Stimulated activated CD8-positive, alpha-beta memory T cell treated with anti-CD3 and anti-CD28 coated beads, Interleukin-7, amount 100 ng/mL, for 48 hours (primary cell): Measurements from ENCODE around the gene CTLA4.

Experiments
- DNase-seq, 2 donors: peaks; one replicate each; pipeline ENCODE4 v3.0.0-alpha.2; 2020; ENCODE audit warnings: low read depth in 1 of 2; ENCODE audit errors: extremely low read depth in 1 of 2

CTLA4 gene

GRCh38 chr2:203889944-203890343 lies 22.4 kb downstream of the CTLA4 start:
- no peak for DNase-seq

GRCh38 chr2:203890733-203891132 lies 23.2 kb downstream of the CTLA4 start:
- no peak for DNase-seq

- peak in 1 of 2 donors; percentile 68 for DNase-seq
Observed at GRCh38 chr2:203891474-203891873, 23.9 kb downstream of the CTLA4 start.

GRCh38 chr2:203892207-203892606 lies 24.6 kb downstream of the CTLA4 start:
- DNase-seq: no peak

GRCh38 chr2:203893401-203893800 lies 25.8 kb downstream of the CTLA4 start:
- no peak for DNase-seq

GRCh38 chr2:203893840-203894239 lies 26.3 kb downstream of the CTLA4 start:
- no peak for DNase-seq

- DNase-seq: no peak
Observed at GRCh38 chr2:203894262-203894661, 26.7 kb downstream of the CTLA4 start.

- no peak for DNase-seq
Observed at GRCh38 chr2:203897544-203897943, 30.0 kb downstream of the CTLA4 start.

- DNase-seq: no peak
Observed at GRCh38 chr2:203898657-203899056, 31.1 kb downstream of the CTLA4 start.

- no peak for DNase-seq
Observed at GRCh38 chr2:203900253-203900652, 32.7 kb downstream of the CTLA4 start.

- no peak for DNase-seq
Observed at GRCh38 chr2:203904022-203904421, 36.5 kb downstream of the CTLA4 start.

GRCh38 chr2:203905656-203906055 lies 38.1 kb downstream of the CTLA4 start:
- DNase-seq: no peak

GRCh38 chr2:203908066-203908796 lies 40.7 kb downstream of the CTLA4 start:
- no peak for DNase-seq

- DNase-seq: no peak
Observed at GRCh38 chr2:203908797-203909185, 41.2 kb downstream of the CTLA4 start.

GRCh38 chr2:203909261-203909967 lies 41.8 kb downstream of the CTLA4 start:
- no peak for DNase-seq

GRCh38 chr2:203909974-203910373 lies 42.4 kb downstream of the CTLA4 start:
- no peak for DNase-seq

GRCh38 chr2:203913947-203914346 lies 46.4 kb downstream of the CTLA4 start:
- DNase-seq: no peak

GRCh38 chr2:203914546-203915182 lies 47.1 kb downstream of the CTLA4 start:
- DNase-seq: no peak

GRCh38 chr2:203915256-203915655 lies 47.7 kb downstream of the CTLA4 start:
- DNase-seq: no peak

GRCh38 chr2:203916756-203917155 lies 49.2 kb downstream of the CTLA4 start:
- DNase-seq: no peak

- no peak for DNase-seq
Observed at GRCh38 chr2:203918264-203918663, 50.7 kb downstream of the CTLA4 start.

GRCh38 chr2:203918839-203919238 lies 51.3 kb downstream of the CTLA4 start:
- DNase-seq: no peak
